PFSK-1 (cell line): ENCODE data around the gene ACAP3.

Experiments
- POLR2AphosphoS5 ChIP-seq: IDR thresholded peaks from 2 replicates; pipeline ENCODE4 v1.6.1; 2012; ENCODE audit warnings: low read depth, mild to moderate bottlenecking, control low read depth, low read length, moderate library complexity
- SIN3A ChIP-seq: IDR thresholded peaks from 2 replicates; pipeline ENCODE4 v1.6.1; 2012; ENCODE audit warnings: mild to moderate bottlenecking, low read length, moderate library complexity, borderline replicate concordance; ENCODE audit not compliant: insufficient read depth
- TF ChIP-seq, protein P1 (sequence below), 2 experiments: IDR thresholded peaks; 2 replicates each; pipeline versions ENCODE4 v1.6.1 to v1.8.0; 2011 to 2012; ENCODE audit warnings: low read depth in 2 of 2, low read length in 2 of 2, control low read depth in 1 of 2, inconsistent platforms in 1 of 2, mild to moderate bottlenecking in 1 of 2, moderate library complexity in 1 of 2; ENCODE audit not compliant: insufficient read depth in 1 of 2

DNA sequence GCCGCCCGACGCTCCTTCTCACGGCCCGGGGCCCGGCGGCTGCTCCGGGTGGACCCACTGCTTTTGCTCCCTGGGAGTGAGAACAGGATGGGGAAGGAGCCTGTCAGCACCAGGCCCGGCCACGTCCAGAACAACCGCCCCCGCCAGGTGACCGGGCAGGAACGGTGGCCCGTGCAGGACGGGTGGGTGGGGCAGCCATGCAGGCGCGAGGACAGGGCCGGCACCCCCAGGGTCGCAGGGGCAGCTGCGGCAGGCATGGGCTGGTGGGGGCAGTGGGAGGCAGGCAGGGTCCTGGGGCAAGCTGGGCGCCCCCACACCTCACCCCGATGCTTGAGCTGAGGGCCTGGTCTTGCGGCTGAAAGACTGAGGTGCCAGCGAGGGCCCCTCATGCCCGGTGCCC, 28.7 kb upstream of the ACAP3 start:
- TF ChIP-seq POLR2AphosphoS5 (no peak), SIN3A (no peak)
- TF ChIP-seq, protein P1, sequence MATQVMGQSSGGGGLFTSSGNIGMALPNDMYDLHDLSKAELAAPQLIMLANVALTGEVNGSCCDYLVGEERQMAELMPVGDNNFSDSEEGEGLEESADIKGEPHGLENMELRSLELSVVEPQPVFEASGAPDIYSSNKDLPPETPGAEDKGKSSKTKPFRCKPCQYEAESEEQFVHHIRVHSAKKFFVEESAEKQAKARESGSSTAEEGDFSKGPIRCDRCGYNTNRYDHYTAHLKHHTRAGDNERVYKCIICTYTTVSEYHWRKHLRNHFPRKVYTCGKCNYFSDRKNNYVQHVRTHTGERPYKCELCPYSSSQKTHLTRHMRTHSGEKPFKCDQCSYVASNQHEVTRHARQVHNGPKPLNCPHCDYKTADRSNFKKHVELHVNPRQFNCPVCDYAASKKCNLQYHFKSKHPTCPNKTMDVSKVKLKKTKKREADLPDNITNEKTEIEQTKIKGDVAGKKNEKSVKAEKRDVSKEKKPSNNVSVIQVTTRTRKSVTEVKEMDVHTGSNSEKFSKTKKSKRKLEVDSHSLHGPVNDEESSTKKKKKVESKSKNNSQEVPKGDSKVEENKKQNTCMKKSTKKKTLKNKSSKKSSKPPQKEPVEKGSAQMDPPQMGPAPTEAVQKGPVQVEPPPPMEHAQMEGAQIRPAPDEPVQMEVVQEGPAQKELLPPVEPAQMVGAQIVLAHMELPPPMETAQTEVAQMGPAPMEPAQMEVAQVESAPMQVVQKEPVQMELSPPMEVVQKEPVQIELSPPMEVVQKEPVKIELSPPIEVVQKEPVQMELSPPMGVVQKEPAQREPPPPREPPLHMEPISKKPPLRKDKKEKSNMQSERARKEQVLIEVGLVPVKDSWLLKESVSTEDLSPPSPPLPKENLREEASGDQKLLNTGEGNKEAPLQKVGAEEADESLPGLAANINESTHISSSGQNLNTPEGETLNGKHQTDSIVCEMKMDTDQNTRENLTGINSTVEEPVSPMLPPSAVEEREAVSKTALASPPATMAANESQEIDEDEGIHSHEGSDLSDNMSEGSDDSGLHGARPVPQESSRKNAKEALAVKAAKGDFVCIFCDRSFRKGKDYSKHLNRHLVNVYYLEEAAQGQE (IDR thresholded peaks at IDR 0.05; ENCODE audit: insufficient read depth in 1 of 2, low read depth in 2 of 2, low read length in 2 of 2): no peak
